Esophagus muscularis mucosa (tissue), 4 donors: Measurements from ENCODE around the gene SLC25A47. TPM values are rescaled to one million over a fixed set of nuclear protein-coding genes. Genes with fewer than 3 reads are reported as not detected.

ENCODE experiments used
- DNase-seq: peaks from one replicate; pipeline ENCODE4 v3.0.0-alpha.2; 2017; ENCODE audit errors: extremely low spot score
- H3K27ac ChIP-seq, 4 donors: fragments of 200-600 bp; sonication (generic); replicated peaks in 1 of 4; 1 replicate in 3 of 4; 2 replicates in 1 of 4; pipeline ENCODE4 v1.5.1; 2016 to 2019; ENCODE audit warnings: mild to moderate bottlenecking in 1 of 4
- H3K27me3 ChIP-seq, 4 donors: fragments of 200-600 bp; sonication (generic); one replicate each; pipeline versions ENCODE4 v1.5.1 to v1.6.0; 2016 to 2019
- H3K36me3 ChIP-seq, 4 donors: fragments of 200-600 bp; sonication (generic); one replicate each; pipeline ENCODE4 v1.5.1; 2016 to 2019
- H3K4me1 ChIP-seq, 4 donors: fragments of 200-600 bp; sonication (generic); one replicate each; pipeline ENCODE4 v1.5.1; 2016 to 2019
- H3K4me3 ChIP-seq, 4 donors: fragments of 200-600 bp; sonication (generic); 1 replicate in 2 of 4; 2 replicates in 2 of 4; pipeline ENCODE4 v1.5.1; 2016 to 2019; ENCODE audit warnings: mild to moderate bottlenecking in 4 of 4, moderate library complexity in 1 of 4
- H3K9me3 ChIP-seq, 4 donors: fragments of 200-600 bp; sonication (generic); 1 replicate in 3 of 4; 2 replicates in 1 of 4; pipeline ENCODE4 v1.5.1; 2016 to 2019
- EP300 ChIP-seq: sonication (generic); formaldehyde crosslinking; IDR thresholded peaks from one replicate; pipeline ENCODE4 v1.6.1; 2017; ENCODE audit warnings: antibody characterized with exemption
- POLR2A ChIP-seq: fragments of 450-650 bp; IDR thresholded peaks from one replicate; pipeline ENCODE4 v1.6.1; 2017; ENCODE audit warnings: antibody characterized with exemption, moderate library complexity, mild to moderate bottlenecking, low read depth
- POLR2AphosphoS5 ChIP-seq, 2 donors: sonication (generic); formaldehyde crosslinking; IDR thresholded peaks; one replicate each; pipeline ENCODE4 v1.6.1; 2017; ENCODE audit warnings: antibody characterized with exemption in 2 of 2
- WGBS: methylation state at CpG from one replicate; pipeline ENCODE4 v1.1.5; 2018; 5-methylcytosine and 5-hydroxymethylcytosine counted together
- intact Hi-C: fragments of 100-400 bp; cut with DNase I; formaldehyde crosslinking; loops from one replicate; pipeline ENCODE4 v1.15.1; 2023
- total RNA-seq, 4 donors: library from RNA; depleted of rRNA; stranded (reverse); fragments of >200 nt; gene quantifications; one replicate each; pipeline versions ENCODE4 v1.1.0 to v1.2.1, GENCODE V29; 2016
- TF ChIP-seq, protein P1 (sequence below), 3 experiments: fragments of 200-600 bp in 2 of 3; fragments of 450-650 bp in 1 of 3; sonication (generic) in 2 of 3; IDR thresholded peaks; one replicate each; pipeline ENCODE4 v1.5.1; 2017 to 2019; ENCODE audit warnings: antibody characterized with exemption in 3 of 3, mild to moderate bottlenecking in 2 of 3, moderate library complexity in 1 of 3

Gene SLC25A47
- total RNA-seq, 4 donors from 2014 or later, result not detected

- H3K9me3 ChIP-seq, result no peaks in the 10 kb centered on the region
- intact Hi-C loops, result no loop called here
- H3K27me3 ChIP-seq, result peaks cover 0 to 2% (median 0%) of the 10 kb centered on the region in 4 donors
- H3K36me3 ChIP-seq, result no peaks in the 10 kb centered on the region
- peak overlapping the region; percentile 34 to 65 (median 54) for H3K27ac ChIP-seq
- no peak for DNase-seq
- peaks cover 4 to 18% (median 12%) of the 10 kb centered on the region in 4 donors for H3K4me1 ChIP-seq
- WGBS, result 43% methylated on average over 22 of the region's 40 CpGs
- TF ChIP-seq POLR2A (no peak), POLR2AphosphoS5 (IDR thresholded peaks at IDR 0.05) (peak in 1 of 2 donors; percentile 26), EP300 (no peak)
- TF ChIP-seq, protein P1, sequence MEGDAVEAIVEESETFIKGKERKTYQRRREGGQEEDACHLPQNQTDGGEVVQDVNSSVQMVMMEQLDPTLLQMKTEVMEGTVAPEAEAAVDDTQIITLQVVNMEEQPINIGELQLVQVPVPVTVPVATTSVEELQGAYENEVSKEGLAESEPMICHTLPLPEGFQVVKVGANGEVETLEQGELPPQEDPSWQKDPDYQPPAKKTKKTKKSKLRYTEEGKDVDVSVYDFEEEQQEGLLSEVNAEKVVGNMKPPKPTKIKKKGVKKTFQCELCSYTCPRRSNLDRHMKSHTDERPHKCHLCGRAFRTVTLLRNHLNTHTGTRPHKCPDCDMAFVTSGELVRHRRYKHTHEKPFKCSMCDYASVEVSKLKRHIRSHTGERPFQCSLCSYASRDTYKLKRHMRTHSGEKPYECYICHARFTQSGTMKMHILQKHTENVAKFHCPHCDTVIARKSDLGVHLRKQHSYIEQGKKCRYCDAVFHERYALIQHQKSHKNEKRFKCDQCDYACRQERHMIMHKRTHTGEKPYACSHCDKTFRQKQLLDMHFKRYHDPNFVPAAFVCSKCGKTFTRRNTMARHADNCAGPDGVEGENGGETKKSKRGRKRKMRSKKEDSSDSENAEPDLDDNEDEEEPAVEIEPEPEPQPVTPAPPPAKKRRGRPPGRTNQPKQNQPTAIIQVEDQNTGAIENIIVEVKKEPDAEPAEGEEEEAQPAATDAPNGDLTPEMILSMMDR (IDR thresholded peaks at IDR 0.05), result peak; percentile 79 to 93 (median 88)
- peak overlapping the region; percentile 46 to 54 (median 52) for H3K4me3 ChIP-seq
These were observed 5.0 kb upstream of the SLC25A47 start for GRCh38 chr14:100317912-100318808.

- TF ChIP-seq POLR2AphosphoS5 (IDR thresholded peaks at IDR 0.05) (no peak), POLR2A (no peak), EP300 (no peak)
- TF ChIP-seq, protein P1 (IDR thresholded peaks at IDR 0.05), result no peak
- WGBS, result 91% methylated on average over 12 of the region's 12 CpGs
- no peak overlapping the region for H3K4me3 ChIP-seq
- DNase-seq, result no peak
- no peak overlapping the region for H3K27ac ChIP-seq
- intact Hi-C loops, result no loop called here
- no peaks in the 10 kb centered on the region for H3K27me3 ChIP-seq
- H3K4me1 ChIP-seq, result peaks cover 2 to 18% (median 12%) of the 10 kb centered on the region in 4 donors
- no peaks in the 10 kb centered on the region for H3K36me3 ChIP-seq
- H3K9me3 ChIP-seq, result no peaks in the 10 kb centered on the region
These were observed 2.8 kb upstream of the SLC25A47 start for GRCh38 chr14:100320157-100320856.

GRCh38 chr14:100321473-100322137 is 1.5 kb upstream of the SLC25A47 start:
- no peak for DNase-seq
- 83% methylated on average over 8 of the region's 9 CpGs for WGBS
- H3K4me3 ChIP-seq, result no peak overlapping the region
- no peaks in the 10 kb centered on the region for H3K36me3 ChIP-seq
- H3K27me3 ChIP-seq, result no peaks in the 10 kb centered on the region
- no peak overlapping the region for H3K27ac ChIP-seq
- intact Hi-C loops, result no loop called here
- H3K4me1 ChIP-seq, result peaks cover 2 to 18% (median 12%) of the 10 kb centered on the region in 4 donors
- no peaks in the 10 kb centered on the region for H3K9me3 ChIP-seq
- TF ChIP-seq, protein P1 (IDR thresholded peaks at IDR 0.05), result no peak
- no peak for TF ChIP-seq EP300
- TF ChIP-seq POLR2AphosphoS5 (IDR thresholded peaks at IDR 0.05), result no peak
- no peak for TF ChIP-seq POLR2A

DNA sequence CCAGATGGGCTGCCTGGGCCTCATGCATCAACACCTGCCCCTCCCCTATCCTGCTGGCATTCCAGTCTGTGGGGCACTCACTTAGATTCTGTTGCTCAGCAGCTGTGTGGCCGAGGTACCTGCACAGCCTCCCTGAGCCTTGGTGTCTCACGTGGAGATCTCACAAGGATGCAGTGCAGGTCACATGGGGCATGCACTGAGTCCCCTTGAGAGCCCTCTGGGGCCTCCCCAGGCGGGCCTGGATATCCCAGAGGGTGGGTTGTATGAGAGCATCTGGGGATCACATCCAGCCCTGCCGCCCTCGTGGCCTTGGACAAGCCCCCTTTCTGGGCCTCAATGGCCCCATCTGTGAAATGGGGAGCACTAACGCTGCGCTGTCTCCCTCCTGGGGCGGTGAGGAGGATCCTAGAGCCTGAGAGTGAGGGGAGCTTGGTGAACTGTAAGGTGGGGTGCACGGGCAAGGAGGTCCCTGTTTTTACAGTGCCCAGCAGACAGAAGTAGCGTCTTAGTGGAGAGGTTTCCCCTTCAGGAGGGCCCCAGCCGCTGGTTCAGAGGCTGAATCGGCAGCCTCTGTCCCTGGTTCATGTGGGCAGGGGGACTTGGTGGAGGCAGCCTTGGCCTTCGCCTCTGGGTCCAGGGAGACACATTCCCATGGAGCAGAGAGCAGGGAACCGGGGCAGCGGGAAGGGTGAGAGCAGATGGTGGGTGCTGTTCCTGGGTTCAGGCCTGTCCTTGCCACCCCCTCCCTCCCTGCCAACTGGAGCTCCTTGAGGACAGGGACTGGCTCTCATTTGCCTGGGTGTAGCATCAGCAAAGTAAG is 791 bp upstream of the SLC25A47 start:
- 91% methylated on average over 11 of the region's 15 CpGs for whole genome bisulfite sequencing
- Histone ChIP-seq H3K36me3 (no peaks in the 10 kb centered on the region), H3K4me1 (peaks cover 2 to 16% (median 12%) of the 10 kb centered on the region in 4 donors), H3K4me3 (no peak overlapping the region), H3K27ac (no peak overlapping the region), H3K9me3 (no peaks in the 10 kb centered on the region), H3K27me3 (no peaks in the 10 kb centered on the region)
- intact Hi-C loops, result no loop called here
- TF ChIP-seq EP300 (no peak), POLR2AphosphoS5 (IDR thresholded peaks at IDR 0.05) (no peak), POLR2A (no peak)
- TF ChIP-seq, protein P1 (IDR thresholded peaks at IDR 0.05), result no peak
- no peak for DNase-seq
